Measurements from ENCODE around the gene SPOUT1.

The SPOUT1 gene

GRCh38 chr9:128790536-128790935, 39.1 kb downstream of the SPOUT1 start:
- no peak for DNase-seq (ENCODE audit: low read depth)
- no peak overlapping the region for H3K4me3 ChIP-seq (ENCODE audit: low read length)
- TF ChIP-seq CTCF (IDR thresholded peaks at IDR 0.05; ENCODE audit: insufficient read depth, low read depth, low read length, missing control alignments) = no peak

GRCh38 chr9:128788445-128788844, 41.1 kb downstream of the SPOUT1 start:
- no peak for TF ChIP-seq CTCF (IDR thresholded peaks at IDR 0.05; ENCODE audit: insufficient read depth, low read depth, low read length, missing control alignments)
- H3K4me3 ChIP-seq (ENCODE audit: low read length) = peak overlapping the region; percentile 97
- no peak for DNase-seq (ENCODE audit: low read depth)

- TF ChIP-seq CTCF (IDR thresholded peaks at IDR 0.05; ENCODE audit: insufficient read depth, low read depth, low read length, missing control alignments) = no peak
- H3K4me3 ChIP-seq (ENCODE audit: low read length) = peak overlapping the region; percentile 97
- peak; percentile 26 for DNase-seq (ENCODE audit: low read depth)
Observed at GRCh38 chr9:128787659-128788058, 41.9 kb downstream of the SPOUT1 start.

GRCh38 chr9:128786681-128787601, 42.7 kb downstream of the SPOUT1 start, which contains the start of gene TBC1D13:
TBC1D13 (plus strand) TSS chr9:128787253; CDS start chr9:128787354, 101 bp downstream.
- DNase-seq (ENCODE audit: low read depth) = peak; percentile 84
- TF ChIP-seq CTCF (IDR thresholded peaks at IDR 0.05; ENCODE audit: insufficient read depth, low read depth, low read length, missing control alignments) = no peak
- H3K4me3 ChIP-seq (ENCODE audit: low read length) = peak within 1 kb of the TSS; percentile 97

- TF ChIP-seq CTCF (IDR thresholded peaks at IDR 0.05; ENCODE audit: insufficient read depth, low read depth, low read length, missing control alignments) = no peak
- H3K4me3 ChIP-seq (ENCODE audit: low read length) = no peak overlapping the region
- DNase-seq (ENCODE audit: low read depth) = no peak
Observed at GRCh38 chr9:128785427-128785826, 44.2 kb downstream of the SPOUT1 start.

- DNase-seq (ENCODE audit: low read depth) = no peak
- no peak for TF ChIP-seq CTCF (IDR thresholded peaks at IDR 0.05; ENCODE audit: insufficient read depth, low read depth, low read length, missing control alignments)
Observed at GRCh38 chr9:128782669-128783068, 46.9 kb downstream of the SPOUT1 start.

More at GRCh38 chr9:128782669-128783068, 46.9 kb downstream of the SPOUT1 start:
- no peak overlapping the region for H3K4me3 ChIP-seq (ENCODE audit: low read length)

All from epithelial cell of esophagus (primary cell).